Measurements from ENCODE around the gene TOR2A.

The TOR2A gene

DNA sequence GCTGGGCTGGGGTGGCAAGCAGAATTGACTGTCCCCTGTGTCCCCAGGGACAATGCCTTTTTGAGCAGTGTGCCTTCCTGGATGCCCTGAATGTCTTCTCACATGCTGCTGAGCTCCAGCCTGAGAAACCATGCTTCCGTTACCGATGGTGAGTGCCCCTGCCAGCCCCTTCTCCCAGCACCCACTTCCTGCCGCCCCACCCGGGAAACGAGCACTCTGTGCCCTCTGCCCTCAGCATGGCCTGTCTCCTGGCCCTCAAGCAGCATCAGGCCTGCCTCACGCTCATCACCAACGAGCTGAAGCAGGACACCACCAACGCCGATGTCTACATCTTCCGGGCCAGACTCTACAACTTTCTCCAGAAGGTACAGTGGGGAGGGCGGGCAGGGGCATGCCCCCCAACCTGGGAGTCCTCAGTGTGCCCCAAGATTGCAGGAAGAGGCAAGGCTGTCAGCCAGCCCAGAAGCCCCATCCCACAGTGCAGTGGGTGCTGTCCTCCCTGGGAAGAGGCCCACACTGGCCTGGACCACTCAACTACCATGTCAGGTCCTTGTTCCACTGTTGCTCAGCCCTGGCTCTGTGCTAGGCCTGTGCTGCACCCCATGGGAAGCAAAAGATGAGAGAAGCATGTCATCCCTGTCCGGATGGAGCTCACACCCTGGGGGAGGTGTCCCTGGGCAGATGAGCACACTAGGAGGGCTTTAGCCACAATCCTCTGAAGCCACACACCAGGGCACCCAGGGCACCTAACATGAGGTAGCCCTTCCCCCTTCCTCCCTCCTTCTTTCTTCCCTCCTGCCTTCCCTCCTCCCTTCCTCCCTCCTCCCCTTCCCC, 14.8 kb downstream of the TOR2A start:
- DNase-seq (ENCODE audit: low spot score) = no peak

DNA sequence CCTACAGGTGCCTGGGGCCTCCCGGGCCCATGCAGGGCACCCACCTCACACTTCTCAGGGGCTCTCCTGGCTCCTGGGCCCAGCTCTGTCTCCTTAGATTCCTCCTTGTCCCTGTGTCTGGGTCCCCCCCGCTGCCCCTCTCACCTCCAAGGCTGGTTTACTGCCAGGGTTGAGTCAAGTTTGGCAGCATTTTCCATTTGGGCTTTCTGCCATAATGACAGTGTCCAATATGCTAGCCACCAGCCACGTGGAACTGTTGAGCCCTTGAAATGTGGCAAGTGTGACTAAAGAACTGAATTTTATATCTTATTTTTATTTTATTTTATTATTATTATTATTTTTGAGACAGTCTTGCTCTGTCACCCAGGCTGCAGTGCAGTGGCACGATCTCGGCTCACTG, 17.3 kb downstream of the TOR2A start:
- DNase-seq (ENCODE audit: low spot score) = no peak

- no peak for DNase-seq (ENCODE audit: low spot score)
Measured at GRCh38 chr9:127716412-127716811, 18.7 kb downstream of the TOR2A start.

GRCh38 chr9:127715470-127716337, 19.4 kb downstream of the TOR2A start, which contains the start of the genes PTRH1 and TTC16:
TSS of gene PTRH1 (minus strand) at chr9:127715663. CDS start at chr9:127715639, 24 bp downstream.
TSS of gene TTC16 (plus strand) at chr9:127716079. CDS start at chr9:127716146, 67 bp downstream.
- peak; percentile 95 for DNase-seq (ENCODE audit: low spot score)

- no peak for DNase-seq (ENCODE audit: low spot score)
Measured at GRCh38 chr9:127714951-127715469, 20.1 kb downstream of the TOR2A start.

- no peak for DNase-seq (ENCODE audit: low spot score)
Measured at GRCh38 chr9:127714020-127714750, 20.9 kb downstream of the TOR2A start.

DNA sequence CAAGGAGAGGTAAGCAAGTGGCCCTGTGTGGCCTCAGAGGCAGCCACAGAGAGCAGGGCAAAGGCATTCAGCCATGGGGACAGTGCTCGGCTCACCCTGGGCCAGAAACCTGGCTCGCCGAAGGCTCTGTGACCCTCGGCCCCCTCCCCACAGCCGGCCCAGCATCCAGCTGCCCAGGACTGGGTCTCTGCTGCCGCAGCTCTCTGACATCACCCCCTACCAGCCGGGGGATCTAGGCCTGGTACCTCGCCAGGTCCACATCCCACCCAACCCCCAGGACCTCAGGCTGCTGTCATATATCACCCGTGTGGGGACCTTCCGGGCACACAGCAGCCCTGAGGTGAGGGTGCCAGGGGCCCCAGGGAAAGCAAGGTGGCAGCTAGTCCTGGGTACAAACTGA, 22.2 kb downstream of the TOR2A start:
- no peak for DNase-seq (ENCODE audit: low spot score)

- no peak for DNase-seq (ENCODE audit: low spot score)
Measured at GRCh38 chr9:127712371-127712770, 22.7 kb downstream of the TOR2A start.

DNA sequence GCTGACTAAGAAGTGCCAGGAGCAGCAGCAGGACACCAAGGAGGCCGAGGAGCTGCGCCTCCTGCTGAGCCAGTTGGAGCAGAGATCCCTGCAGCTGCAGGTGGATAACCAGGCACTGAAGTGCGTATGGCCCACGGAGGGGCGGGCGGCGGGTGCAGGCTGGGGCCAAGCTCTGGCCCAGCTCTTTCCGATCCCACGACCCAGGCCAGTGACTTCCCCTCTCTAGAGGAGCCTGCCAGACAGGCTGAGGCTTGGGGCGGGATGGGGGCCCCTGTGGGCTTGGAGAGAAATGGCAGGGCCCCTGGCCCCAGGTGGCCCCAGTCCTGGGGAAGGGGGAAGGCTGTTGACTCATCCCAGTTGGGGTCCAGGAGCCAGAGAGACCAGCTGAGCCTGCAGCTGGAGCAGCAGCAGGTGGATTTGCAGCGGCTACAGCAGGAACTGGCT, 23.2 kb downstream of the TOR2A start:
- no peak for DNase-seq (ENCODE audit: low spot score)

GRCh38 chr9:127711226-127711701, 23.8 kb downstream of the TOR2A start:
- DNase-seq (ENCODE audit: low spot score) = no peak

DNA sequence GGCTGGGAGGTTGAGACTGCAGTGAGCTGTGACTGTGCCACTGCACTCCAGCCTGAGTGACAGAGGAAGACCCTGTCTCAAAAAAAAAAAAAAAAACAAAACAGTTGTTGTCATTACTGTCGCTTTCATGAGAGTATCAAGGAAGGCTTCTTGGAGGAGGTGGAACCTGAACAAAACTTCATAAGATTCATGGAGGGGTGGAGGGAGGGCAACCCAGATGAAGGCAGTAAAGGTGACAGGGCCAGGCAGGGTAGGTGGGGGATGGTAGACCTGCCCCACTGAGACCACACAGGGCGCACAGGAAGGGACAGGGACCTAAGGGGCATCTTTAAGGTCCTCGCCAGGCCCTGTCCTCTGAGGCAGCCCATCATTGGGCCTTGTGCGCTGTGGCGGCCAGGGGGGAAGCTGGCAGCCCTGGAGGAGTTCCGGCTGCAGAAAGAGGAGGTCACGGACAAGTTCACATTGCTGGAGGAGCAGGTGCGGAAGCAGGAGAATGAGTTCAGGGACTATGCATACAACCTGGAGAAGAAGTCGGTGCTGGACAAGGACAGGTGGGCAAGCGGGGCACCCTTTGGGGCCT, 24.8 kb downstream of the TOR2A start:
- no peak for DNase-seq (ENCODE audit: low spot score)

- no peak for DNase-seq (ENCODE audit: low spot score)
Measured at GRCh38 chr9:127708952-127709587, 26.0 kb downstream of the TOR2A start.

DNA sequence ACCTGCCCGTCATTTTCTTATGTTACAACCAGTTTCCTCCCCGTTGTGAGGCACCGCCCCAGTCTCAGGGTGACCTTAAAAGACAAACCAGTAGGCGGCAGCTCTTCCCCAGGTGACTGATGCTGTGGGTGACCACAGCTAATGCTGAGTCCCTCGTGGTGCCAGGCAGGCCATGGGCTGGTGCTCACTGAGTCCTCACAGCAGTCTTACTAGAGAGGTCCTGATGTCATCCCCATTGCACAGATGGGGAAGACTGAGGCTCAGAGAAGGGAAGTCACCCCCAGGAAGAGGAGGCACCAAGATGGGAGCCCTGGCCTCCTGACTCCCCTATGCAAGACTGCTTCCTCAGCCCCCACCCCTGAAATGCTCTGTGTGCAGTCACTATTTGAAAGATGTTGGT, 27.3 kb downstream of the TOR2A start:
- no peak for DNase-seq (ENCODE audit: low spot score)

DNA sequence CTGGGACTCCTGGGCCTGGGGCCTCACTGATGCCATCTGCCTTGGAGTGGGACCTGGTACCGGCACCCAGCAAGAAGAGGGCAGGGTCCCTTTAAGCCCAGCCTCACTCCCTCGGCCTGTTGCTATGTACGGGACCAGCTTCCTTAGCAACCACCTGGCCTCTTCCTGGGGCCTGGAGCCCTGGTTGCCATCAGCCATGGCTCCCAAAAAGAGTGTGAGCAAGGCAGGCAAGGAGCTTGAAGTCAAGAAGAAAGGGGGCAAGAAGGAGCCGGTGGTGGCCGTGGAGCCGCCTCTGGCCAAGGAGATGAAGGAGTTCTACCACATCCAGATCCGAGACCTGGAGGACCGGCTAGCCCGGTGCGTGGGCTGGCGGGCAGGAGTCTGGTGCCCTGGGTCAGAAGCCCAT, 28.3 kb downstream of the TOR2A start, which contains the start of gene CFAP157:
TSS of gene CFAP157 (plus strand) at position 153 of the 406 bp plus-strand sequence. CDS start at position 197, 44 bp downstream.
- no peak for DNase-seq (ENCODE audit: low spot score)

DNA sequence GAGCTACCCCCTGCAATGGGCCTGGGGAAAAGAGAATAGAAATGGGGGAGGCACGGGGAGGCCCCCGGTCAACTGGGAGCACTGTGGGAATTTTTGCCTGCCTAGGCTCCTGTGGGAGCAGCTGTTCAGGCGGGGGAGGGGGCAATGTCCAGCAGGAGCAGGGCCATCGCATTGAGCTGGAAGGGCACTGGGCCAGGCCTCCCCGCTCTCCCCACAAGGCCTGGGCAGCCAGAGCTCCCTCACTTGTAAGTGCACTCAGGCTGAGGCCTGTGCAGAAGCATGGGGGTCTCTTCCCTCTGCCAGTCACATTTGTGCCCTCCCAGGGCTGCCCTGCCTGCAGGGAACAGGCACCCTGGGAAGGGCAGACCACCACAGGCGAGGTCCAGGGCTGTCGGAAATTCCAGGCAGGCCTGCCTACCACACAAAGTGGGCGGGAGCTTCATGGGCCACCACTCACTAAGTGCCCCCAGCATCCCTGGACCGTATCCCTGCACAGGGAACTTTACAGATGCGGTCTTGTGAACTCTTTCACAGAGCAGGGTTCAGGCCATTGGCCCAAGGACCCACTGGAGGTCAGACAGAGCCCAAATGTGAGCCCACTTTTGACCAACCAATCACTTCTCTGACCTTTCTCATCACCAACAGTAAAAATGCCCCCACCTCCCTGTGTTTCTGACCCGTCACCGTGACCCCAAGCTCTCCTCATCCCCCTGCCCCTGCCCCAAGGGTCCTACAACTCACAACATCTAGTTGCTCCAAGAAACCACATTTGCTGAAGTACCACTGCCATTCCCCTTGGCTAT, 29.3 kb downstream of the TOR2A start:
- DNase-seq (ENCODE audit: low spot score) = no peak

DNA sequence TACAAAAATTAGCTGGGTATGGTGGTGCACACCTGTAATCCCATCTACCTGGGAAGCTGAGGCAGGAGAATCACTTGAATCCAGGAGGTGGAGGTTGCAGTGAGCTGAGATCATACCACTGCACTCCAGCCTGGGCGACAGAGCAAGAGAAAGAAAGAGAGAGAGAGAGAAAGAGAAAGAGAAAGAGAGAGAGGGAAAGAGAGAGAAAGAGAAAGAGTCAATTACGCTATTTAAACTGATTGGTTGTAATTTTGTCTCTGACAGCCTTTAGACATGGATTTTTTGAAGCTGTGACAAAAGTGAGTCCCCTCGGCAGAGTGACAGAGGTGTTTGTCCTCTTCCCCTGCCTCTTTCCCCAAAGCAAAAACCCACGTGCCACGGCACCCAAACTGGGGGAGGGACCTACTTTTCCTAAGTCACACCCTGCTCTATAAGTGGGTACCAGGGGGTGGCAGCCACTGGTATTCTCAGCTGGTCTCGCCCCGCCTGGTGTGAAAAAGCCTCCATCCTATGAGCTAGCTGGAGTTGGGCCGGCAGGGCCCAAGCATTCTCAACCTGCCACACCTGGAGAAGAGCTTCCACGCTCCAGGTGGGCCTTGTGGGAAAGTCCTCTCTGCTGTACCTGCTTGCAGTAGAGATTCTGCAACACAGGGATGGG, 31.7 kb downstream of the TOR2A start:
- DNase-seq (ENCODE audit: low spot score) = no peak

DNA sequence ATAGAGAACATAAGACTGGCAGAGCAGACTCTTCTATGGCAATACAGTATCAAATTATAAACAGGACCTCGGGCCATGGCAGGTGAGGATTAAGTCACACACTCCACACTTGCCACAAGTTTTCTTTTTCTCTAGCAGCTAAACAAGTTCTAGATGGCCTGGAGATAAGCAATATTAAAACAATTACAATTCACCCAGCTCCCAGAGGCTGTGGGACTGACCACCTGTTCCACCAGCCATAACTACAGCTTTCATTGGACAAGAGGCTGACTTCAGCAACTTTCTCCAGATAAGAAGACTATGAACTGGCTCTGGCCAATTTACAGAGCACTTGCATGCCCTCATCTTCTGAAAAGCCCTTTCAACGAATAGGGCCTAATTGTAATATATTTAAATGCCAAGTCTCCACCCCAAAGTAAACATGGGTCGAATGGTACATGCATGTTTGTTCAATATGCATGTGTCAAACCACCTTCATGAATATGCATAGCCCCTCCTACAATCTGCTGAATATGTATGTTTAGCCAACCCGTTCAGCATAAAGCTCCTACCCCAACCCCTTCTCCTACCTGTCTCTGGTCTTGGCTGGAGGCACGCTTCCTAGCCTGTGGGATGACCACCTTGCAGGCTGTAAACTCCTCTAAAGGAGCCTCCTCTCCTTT, 34.4 kb downstream of the TOR2A start:
- no peak for DNase-seq (ENCODE audit: low spot score)

GRCh38 chr9:127700140-127700539, 35.0 kb downstream of the TOR2A start:
- no peak for DNase-seq (ENCODE audit: low spot score)

All from kidney capillary endothelial cell (primary cell).